IPS DF 6.9 (cell line): ENCODE measurements around the gene PRTN3.
"Not testable (repeated sequence)": the region's sequence is repeated elsewhere in the genome, so short reads cannot be mapped to it uniquely, and the experiment has no call there.

Experiments
- DNase-seq: peaks from one replicate; pipeline ENCODE4 v3.0.0-alpha.2; 2013; ENCODE audit warnings: low read depth, low spot score
- H3K27ac ChIP-seq: one replicate; pipeline ENCODE4 v1.5.1; 2013; ENCODE audit warnings: low read length, control low read depth
- H3K27me3 ChIP-seq: 2 replicates; pipeline ENCODE4 v1.6.1; 2013; ENCODE audit warnings: mild to moderate bottlenecking, low read length; ENCODE audit not compliant: control insufficient read depth, insufficient read depth
- H3K36me3 ChIP-seq: 2 replicates; pipeline ENCODE4 v1.6.1; 2013; ENCODE audit warnings: low read length; ENCODE audit not compliant: control insufficient read depth, insufficient read depth
- H3K4me1 ChIP-seq: 2 replicates; pipeline ENCODE4 v1.6.1; 2013; ENCODE audit warnings: low read length; ENCODE audit not compliant: control insufficient read depth, insufficient read depth
- H3K4me3 ChIP-seq: 2 replicates; pipeline ENCODE4 v1.5.1; 2013; ENCODE audit warnings: mild to moderate bottlenecking, low read length
- H3K9me3 ChIP-seq: 2 replicates; pipeline ENCODE4 v1.6.1; 2013; ENCODE audit warnings: low read length, inconsistent platforms; ENCODE audit not compliant: control insufficient read depth, insufficient read depth
- WGBS: extraction: QIAGEN DNeasy Blood & Tissue Kit; methylation state at CpG from one replicate; pipeline ENCODE4 v1.1.7; 2013; ENCODE audit warnings: mixed read lengths, missing lambda C conversion rate; ENCODE audit not compliant: insufficient read length, insufficient coverage; 5-methylcytosine and 5-hydroxymethylcytosine counted together

PRTN3 gene

GRCh38 chr19:811506-812048, 29.2 kb upstream of the PRTN3 start:
- Histone ChIP-seq H3K27ac (no peak overlapping the region), H3K27me3 (no peaks in the 10 kb centered on the region), H3K4me3 (no peak overlapping the region), H3K36me3 (peaks cover 66% of the 10 kb centered on the region), H3K4me1 (no peaks in the 10 kb centered on the region; the same call in 1 of the 2 replicates), H3K9me3 (no peaks in the 10 kb centered on the region)
- DNase-seq: no peak
- WGBS: no CpG with 5 or more reads among the region's 20 CpGs

- Histone ChIP-seq H3K36me3 (peaks cover 60% of the 10 kb centered on the region), H3K27ac (no peak overlapping the region), H3K4me3 (no peak overlapping the region), H3K9me3 (no peaks in the 10 kb centered on the region), H3K4me1 (no peaks in the 10 kb centered on the region; the same call in 1 of the 2 replicates), H3K27me3 (no peaks in the 10 kb centered on the region)
- WGBS: no CpG with 5 or more reads among the region's 80 CpGs
- no peak for DNase-seq
These were observed 28.6 kb upstream of the PRTN3 start for GRCh38 chr19:812049-812746.

GRCh38 chr19:812747-813218, 28.0 kb upstream of the PRTN3 start:
- peaks cover 54% of the 10 kb centered on the region for H3K36me3 ChIP-seq
- no peak overlapping the region for H3K27ac ChIP-seq
- H3K4me3 ChIP-seq: no peak overlapping the region; the same call in 1 of the 2 replicates
- WGBS: no CpG with 5 or more reads among the region's 72 CpGs
- no peaks in the 10 kb centered on the region for H3K27me3 ChIP-seq
- H3K4me1 ChIP-seq: no peaks in the 10 kb centered on the region; the same call in 1 of the 2 replicates
- no peak for DNase-seq
- H3K9me3 ChIP-seq: no peaks in the 10 kb centered on the region

- H3K4me1 ChIP-seq: no peaks in the 10 kb centered on the region; the same call in 1 of the 2 replicates
- H3K27me3 ChIP-seq: no peaks in the 10 kb centered on the region
- peaks cover 47% of the 10 kb centered on the region for H3K36me3 ChIP-seq
- H3K27ac ChIP-seq: no peak overlapping the region
- no peak overlapping the region for H3K4me3 ChIP-seq
- no peaks in the 10 kb centered on the region for H3K9me3 ChIP-seq
- no CpG with 5 or more reads among the region's 87 CpGs for WGBS
- no peak for DNase-seq
These were observed 27.3 kb upstream of the PRTN3 start for GRCh38 chr19:813219-814151.

GRCh38 chr19:814152-815078, 26.4 kb upstream of the PRTN3 start:
- Histone ChIP-seq H3K36me3 (peaks cover 40% of the 10 kb centered on the region), H3K4me3 (no peak overlapping the region)

GRCh38 chr19:815079-815774, 25.6 kb upstream of the PRTN3 start:
- no CpG with 5 or more reads among the region's 47 CpGs for WGBS
- H3K36me3 ChIP-seq: peaks cover 34% of the 10 kb centered on the region
- DNase-seq: no peak

More at GRCh38 chr19:814152-815078, 26.4 kb upstream of the PRTN3 start:
- no peaks in the 10 kb centered on the region for H3K27me3 ChIP-seq
- DNase-seq: no peak
- H3K9me3 ChIP-seq: no peaks in the 10 kb centered on the region
- H3K4me1 ChIP-seq: no peaks in the 10 kb centered on the region; the same call in 1 of the 2 replicates
- H3K27ac ChIP-seq: no peak overlapping the region
- no CpG with 5 or more reads among the region's 49 CpGs for WGBS

GRCh38 chr19:815775-816499, 24.9 kb upstream of the PRTN3 start:
- Histone ChIP-seq H3K4me1 (no peaks in the 10 kb centered on the region; the same call in 1 of the 2 replicates), H3K9me3 (no peaks in the 10 kb centered on the region), H3K36me3 (peaks cover 27% of the 10 kb centered on the region), H3K27ac (no peak overlapping the region), H3K4me3 (no peak overlapping the region), H3K27me3 (no peaks in the 10 kb centered on the region)
- DNase-seq: no peak
- 100% methylated on average over 2 of the region's 13 CpGs for WGBS

More at GRCh38 chr19:815079-815774, 25.6 kb upstream of the PRTN3 start:
- H3K4me3 ChIP-seq: no peak overlapping the region
- H3K27me3 ChIP-seq: no peaks in the 10 kb centered on the region
- no peaks in the 10 kb centered on the region; the same call in 1 of the 2 replicates for H3K4me1 ChIP-seq
- H3K27ac ChIP-seq: no peak overlapping the region
- no peaks in the 10 kb centered on the region for H3K9me3 ChIP-seq

GRCh38 chr19:816500-816857, 24.3 kb upstream of the PRTN3 start:
- WGBS: 100% methylated on average over 2 of the region's 2 CpGs
- no peaks in the 10 kb centered on the region; the same call in 1 of the 2 replicates for H3K4me1 ChIP-seq

GRCh38 chr19:820212-820611, 20.6 kb upstream of the PRTN3 start:
- H3K4me3 ChIP-seq, H3K4me1 ChIP-seq, H3K36me3 ChIP-seq, H3K27me3 ChIP-seq, H3K9me3 ChIP-seq, DNase-seq, H3K27ac ChIP-seq: not testable (repeated sequence)
- no CpG with 5 or more reads among the region's 5 CpGs for WGBS

More at GRCh38 chr19:816500-816857, 24.3 kb upstream of the PRTN3 start:
- H3K27me3 ChIP-seq: no peaks in the 10 kb centered on the region
- no peak overlapping the region for H3K4me3 ChIP-seq
- H3K36me3 ChIP-seq: peaks cover 26% of the 10 kb centered on the region
- DNase-seq: no peak
- H3K27ac ChIP-seq: no peak overlapping the region
- H3K9me3 ChIP-seq: no peaks in the 10 kb centered on the region
